Lower leg skin (tissue), 4 donors: ENCODE results near the gene GSTCD. TPM values are rescaled to one million over a fixed set of nuclear protein-coding genes. Genes with fewer than 3 reads are reported as not detected.
"Not testable (repeated sequence)": the region's sequence is repeated elsewhere in the genome, so short reads cannot be mapped to it uniquely, and the experiment has no call there.

Experiments used
- DNase-seq, 2 donors: peaks; one replicate each; pipeline ENCODE4 v3.0.0-alpha.2; 2019; ENCODE audit warnings: low spot score in 2 of 2
- H3K4me3 ChIP-seq: fragments of 200-600 bp; sonication (generic); 2 replicates; pipeline ENCODE4 v1.5.1; 2017; ENCODE audit warnings: mild to moderate bottlenecking, low read depth; ENCODE audit not compliant: poor library complexity, severe bottlenecking
- CTCF ChIP-seq, 3 donors: fragments of 450-650 bp; IDR thresholded peaks; one replicate each; pipeline ENCODE4 v1.5.1; 2016; ENCODE audit warnings: antibody characterized with exemption in 3 of 3, mild to moderate bottlenecking in 3 of 3, moderate library complexity in 2 of 3
- POLR2A ChIP-seq, 2 donors: fragments of 450-650 bp; IDR thresholded peaks; one replicate each; pipeline ENCODE4 v1.6.1; 2016 to 2017; ENCODE audit warnings: antibody characterized with exemption in 2 of 2, mild to moderate bottlenecking in 1 of 2, moderate library complexity in 1 of 2
- WGBS, 2 donors: methylation state at CpG; one replicate each; pipeline ENCODE4 v1.1.5; 2018; 5-methylcytosine and 5-hydroxymethylcytosine counted together
- intact Hi-C: fragments of 100-400 bp; cut with DNase I; formaldehyde crosslinking; loops from one replicate; pipeline ENCODE4 v1.15.0; 2023; ENCODE audit warnings: low total_unique reads
- total RNA-seq, 4 donors: library from RNA; depleted of rRNA; stranded (reverse); fragments of >200 nt; gene quantifications; one replicate each; pipeline ENCODE4 v1.1.0, GENCODE V29; 2016

Gene GSTCD
- total RNA-seq, 4 donors from 2014 or later: 5.1 to 14.8 (median 9.8) TPM

- 91 to 96% methylated on average over 2 of the region's 2 CpGs for WGBS, 2 donors
- intact Hi-C loops: no loop called here
Measured at GRCh38 chr4:105686571-105686970, 22.0 kb upstream of the GSTCD start.

DNA sequence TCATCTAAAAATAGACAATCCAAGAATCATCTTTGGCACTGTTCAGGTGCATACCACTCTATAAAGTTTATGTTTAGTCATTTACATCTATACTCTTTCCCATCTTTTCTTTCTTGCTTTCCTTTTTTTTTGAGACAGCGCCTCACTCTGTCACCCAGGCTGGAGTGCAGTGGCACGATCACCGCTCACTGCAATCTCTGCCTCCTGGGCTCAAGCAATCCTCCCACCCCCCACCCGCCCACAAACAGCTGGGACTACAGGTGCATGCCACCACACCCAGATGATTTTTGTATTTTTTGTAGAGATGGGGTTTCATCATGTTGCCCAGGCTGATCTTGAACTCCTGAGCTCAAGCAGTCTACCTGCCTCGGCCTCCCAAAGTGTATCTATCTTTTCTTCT, 13.8 kb upstream of the GSTCD start:
- 86 to 98% methylated on average over 5 of the region's 5 CpGs for WGBS, 2 donors
- intact Hi-C loops, DNase-seq, H3K4me3 ChIP-seq: not testable (repeated sequence)

More at GRCh38 chr4:105686571-105686970, 22.0 kb upstream of the GSTCD start:
- TF ChIP-seq POLR2A (IDR thresholded peaks at IDR 0.05) (no peak), CTCF (IDR thresholded peaks at IDR 0.05) (no peak)
- no peak for DNase-seq
- no peak overlapping the region for H3K4me3 ChIP-seq

- 97 to 98% methylated on average over 8 of the region's 8 CpGs for WGBS, 2 donors
- DNase-seq, H3K4me3 ChIP-seq, intact Hi-C loops: not testable (repeated sequence)
Measured at GRCh38 chr4:105695832-105696231, 12.8 kb upstream of the GSTCD start.

GRCh38 chr4:105698607-105699006, 10.0 kb upstream of the GSTCD start:
- WGBS, 2 donors: 95% methylated on average over 2 of the region's 2 CpGs
- intact Hi-C loops: no loop called here
- DNase-seq: no peak
- TF ChIP-seq CTCF (IDR thresholded peaks at IDR 0.05) (no peak), POLR2A (IDR thresholded peaks at IDR 0.05) (no peak)
- H3K4me3 ChIP-seq: no peak overlapping the region

DNA sequence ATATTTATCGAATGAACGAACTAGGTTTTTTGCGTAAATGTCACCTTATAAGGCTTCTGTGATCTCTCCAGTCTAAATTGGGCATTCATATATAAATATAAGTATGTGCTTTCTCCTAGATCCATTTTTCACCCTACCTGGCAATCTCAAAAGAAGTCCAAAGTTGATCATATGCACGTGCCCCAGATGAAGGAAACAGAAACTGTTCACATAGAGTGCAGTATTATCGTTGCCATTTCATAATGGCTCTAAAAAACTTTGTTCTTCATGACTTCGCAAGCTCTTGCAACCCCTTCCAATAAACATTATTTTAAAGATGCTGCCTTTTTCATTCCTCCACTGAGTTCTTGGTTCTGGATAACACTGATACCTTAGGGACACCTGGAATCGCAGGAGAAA, 803 bp upstream of the GSTCD start:
- 24% methylated on average over 7 of the region's 7 CpGs for WGBS, 2 donors
- no peak for TF ChIP-seq CTCF (IDR thresholded peaks at IDR 0.05)
- TF ChIP-seq POLR2A (IDR thresholded peaks at IDR 0.05): no peak
- intact Hi-C loops: no loop called here
- H3K4me3 ChIP-seq: peak overlapping the region; percentile 96
- DNase-seq: no peak

- TF ChIP-seq POLR2A (IDR thresholded peaks at IDR 0.05) (no peak), CTCF (IDR thresholded peaks at IDR 0.05) (no peak)
- 0 to 1% methylated on average over 9 to 11 of the region's 11 CpGs for WGBS, 2 donors
- peak overlapping the region; percentile 96 for H3K4me3 ChIP-seq
- no peak for DNase-seq
- intact Hi-C loops: no loop called here
Measured at GRCh38 chr4:105709081-105709450, 482 bp downstream of the GSTCD start.

GRCh38 chr4:105710012-105710600, 1.5 kb downstream of the GSTCD start:
- H3K4me3 ChIP-seq: no peak overlapping the region
- intact Hi-C loops: no loop called here
- no peak for TF ChIP-seq CTCF (IDR thresholded peaks at IDR 0.05)
- no peak for TF ChIP-seq POLR2A (IDR thresholded peaks at IDR 0.05)
- 57 to 67% methylated on average over 15 to 16 of the region's 16 CpGs for WGBS, 2 donors
- no peak for DNase-seq
